ENCODE results near the gene DHX36. TPM values are rescaled to one million over a fixed set of nuclear protein-coding genes. Genes with fewer than 3 reads are reported as not detected.
A peak's percentile ranks its signal among the peaks of the same experiment; 100 is the strongest.

DHX36 gene
- total RNA-seq, 6 donors from 2014 or later, result 35.0 to 95.3 (median 54.2) TPM

DNA sequence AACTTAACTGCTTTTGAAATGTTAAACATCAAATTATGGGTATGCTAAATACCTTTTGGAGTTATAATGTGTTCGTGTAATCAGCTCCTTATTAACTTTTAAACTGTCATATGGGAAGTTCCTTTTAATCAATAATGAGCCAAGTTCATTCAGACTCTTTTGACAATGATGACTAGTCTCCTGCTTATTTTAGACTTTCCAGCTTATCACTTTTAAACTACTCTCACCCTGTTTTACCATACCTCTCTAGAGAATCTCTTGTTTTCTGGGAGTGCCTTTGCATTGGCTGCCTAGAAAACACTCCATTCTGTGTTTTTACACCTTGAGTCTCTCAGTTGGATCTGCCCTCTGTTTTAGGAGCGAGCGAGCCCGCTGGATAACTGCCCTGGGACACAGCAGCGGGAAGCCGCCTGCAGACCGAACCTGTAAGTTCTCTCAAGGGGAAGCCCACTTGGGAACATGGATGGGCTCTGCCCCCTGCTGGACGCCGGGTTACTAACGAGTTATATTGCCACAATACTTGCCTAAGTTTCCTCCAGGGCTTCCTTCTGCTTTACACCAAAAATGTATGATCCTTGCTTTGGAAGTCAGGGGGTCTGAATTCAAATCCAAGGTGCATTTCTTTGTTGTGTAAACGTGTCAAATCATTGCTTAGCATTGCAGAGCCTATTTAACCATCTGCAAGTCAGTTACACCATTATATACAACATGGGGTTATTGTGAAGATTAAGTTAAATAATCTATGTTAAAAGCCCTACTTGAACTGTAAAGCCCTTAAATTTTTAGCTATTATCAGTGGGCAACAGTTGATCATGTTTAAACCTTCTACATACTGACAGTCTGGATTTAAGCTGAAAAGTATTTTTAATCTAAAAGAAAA, 71.3 kb downstream of the DHX36 start:
- Histone ChIP-seq H3K4me3 (peak overlapping the region in 1 of 4 donors; percentile 19), H3K9me3 (no peaks in the 10 kb centered on the region), H3K27me3 (no peaks in the 10 kb centered on the region), H3K27ac (no peak overlapping the region), H3K36me3 (peaks cover 0 to 56% (median 20%) of the 10 kb centered on the region in 4 donors), H3K4me1 (peaks cover 0 to 4% (median under 1%) of the 10 kb centered on the region in 4 donors)
- 8 to 17% methylated on average over 5 to 11 of the region's 11 CpGs for WGBS, 2 donors
- DNase-seq (peak; percentile 54 to 92), ATAC-seq (ENCODE audit: low FRiP score in 2 of 2) (peak; percentile 93)
- no peak for TF ChIP-seq POLR2A (IDR thresholded peaks at IDR 0.05)
- peak; percentile 74 to 93 (median 86) for TF ChIP-seq CTCF (IDR thresholded peaks at IDR 0.05)
- TF ChIP-seq EP300 (IDR thresholded peaks at IDR 0.05), result no peak

DNA sequence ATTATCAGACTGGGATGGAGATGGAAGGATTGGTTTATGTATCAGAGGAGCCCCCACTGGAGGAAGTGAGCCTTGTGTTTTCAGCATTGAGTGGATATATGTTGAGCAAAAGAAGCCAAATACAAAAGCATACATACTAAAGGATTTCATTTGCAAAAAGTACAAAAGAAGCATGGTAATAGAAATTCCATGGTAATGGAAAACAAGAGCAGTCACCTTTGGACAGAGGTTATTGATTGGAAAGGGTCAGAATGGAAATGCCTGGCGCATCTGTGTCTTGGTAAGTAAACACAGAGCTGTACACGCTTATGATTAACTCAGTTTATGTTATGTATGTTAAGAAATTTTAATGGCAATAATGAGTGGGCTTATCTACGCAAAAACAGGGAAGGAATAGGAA, 72.7 kb downstream of the DHX36 start:
- Histone ChIP-seq H3K9me3 (no peaks in the 10 kb centered on the region), H3K4me3 (no peak overlapping the region), H3K4me1 (peaks cover 0 to 6% (median 2%) of the 10 kb centered on the region in 4 donors), H3K36me3 (peaks cover 0 to 44% (median 15%) of the 10 kb centered on the region in 4 donors), H3K27ac (no peak overlapping the region), H3K27me3 (no peaks in the 10 kb centered on the region)
- 96 to 97% methylated on average over 3 of the region's 3 CpGs for WGBS, 2 donors
- ATAC-seq (ENCODE audit: low FRiP score in 2 of 2) (no peak), DNase-seq (no peak)
- TF ChIP-seq EP300 (IDR thresholded peaks at IDR 0.05), result no peak
- no peak for TF ChIP-seq POLR2AphosphoS5 (IDR thresholded peaks at IDR 0.05)
- TF ChIP-seq POLR2A (IDR thresholded peaks at IDR 0.05), result no peak
- TF ChIP-seq CTCF (IDR thresholded peaks at IDR 0.05), result no peak

DNA sequence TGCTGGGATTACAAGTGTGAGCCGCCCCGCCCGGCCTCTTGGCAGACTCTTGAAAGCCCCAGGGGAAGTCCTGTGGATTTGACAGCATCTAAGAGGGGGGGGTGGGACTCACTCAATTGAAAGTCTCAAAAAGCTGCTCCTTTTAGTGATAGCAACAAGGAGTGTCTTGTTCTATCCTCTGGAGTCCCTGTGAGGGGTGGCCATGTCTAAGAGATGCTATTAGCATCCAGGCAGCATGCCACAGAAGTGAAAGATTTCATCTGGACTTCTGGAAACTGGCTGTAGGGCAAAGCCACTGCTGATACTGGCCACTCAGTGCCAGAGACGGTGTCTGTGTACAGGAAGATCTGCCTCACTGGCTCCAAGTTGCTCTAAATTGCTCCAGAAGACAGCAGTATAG, 74.0 kb downstream of the DHX36 start:
- TF ChIP-seq POLR2AphosphoS5 (IDR thresholded peaks at IDR 0.05) (no peak), EP300 (IDR thresholded peaks at IDR 0.05) (no peak), POLR2A (IDR thresholded peaks at IDR 0.05) (no peak), CTCF (IDR thresholded peaks at IDR 0.05) (no peak)
- Histone ChIP-seq H3K27me3 (no peaks in the 10 kb centered on the region), H3K4me1 (peaks cover 0 to 6% (median 2%) of the 10 kb centered on the region in 4 donors), H3K9me3 (no peaks in the 10 kb centered on the region), H3K36me3 (peaks cover 0 to 31% (median 13%) of the 10 kb centered on the region in 4 donors), H3K27ac (no peak overlapping the region), H3K4me3 (no peak overlapping the region)
- no peak for ATAC-seq (ENCODE audit: low FRiP score in 2 of 2)
- DNase-seq, result peak in 1 of 2 donors; percentile 44
- 95 to 100% methylated on average over 1 to 4 of the region's 4 CpGs for WGBS, 2 donors

DNA sequence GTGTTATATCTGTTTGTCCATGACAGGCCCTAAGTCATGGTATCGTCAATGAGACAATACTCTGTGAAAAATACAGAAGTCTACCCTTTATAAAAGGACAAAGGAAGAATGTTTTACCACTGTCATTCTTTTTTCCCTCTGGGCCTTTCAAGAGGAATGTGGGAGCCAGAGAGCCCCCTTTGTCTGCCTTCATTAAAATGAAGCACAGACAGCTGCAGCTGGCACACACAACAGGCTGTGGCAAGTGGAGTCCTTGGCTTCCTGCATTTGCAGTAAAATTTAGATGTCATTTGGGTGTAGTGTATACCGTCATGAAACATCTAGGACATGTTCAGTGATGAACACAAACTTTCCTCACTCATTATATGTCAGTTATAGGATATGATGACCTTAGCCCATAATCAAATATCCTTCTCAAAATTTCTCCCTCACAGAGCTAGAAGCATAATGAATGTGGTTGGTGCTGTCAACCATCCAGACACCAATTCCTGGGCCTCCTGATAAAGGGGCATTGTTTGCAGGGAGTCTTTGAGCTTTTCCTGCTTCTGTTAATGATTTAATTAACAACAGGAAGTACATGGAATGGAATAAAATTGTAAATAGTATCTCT, 76.4 kb downstream of the DHX36 start:
- peaks cover 0 to 12% (median 3%) of the 10 kb centered on the region in 4 donors for H3K4me1 ChIP-seq
- H3K36me3 ChIP-seq, result peaks cover 0 to 15% (median 4%) of the 10 kb centered on the region in 4 donors
- DNase-seq (no peak), ATAC-seq (ENCODE audit: low FRiP score in 2 of 2) (no peak)
- no peaks in the 10 kb centered on the region for H3K9me3 ChIP-seq
- no peak overlapping the region for H3K4me3 ChIP-seq
- 82 to 92% methylated on average over 2 of the region's 2 CpGs for WGBS, 2 donors
- TF ChIP-seq CTCF (IDR thresholded peaks at IDR 0.05) (no peak), EP300 (IDR thresholded peaks at IDR 0.05) (no peak), POLR2A (IDR thresholded peaks at IDR 0.05) (no peak), POLR2AphosphoS5 (IDR thresholded peaks at IDR 0.05) (no peak)
- peak overlapping the region in 1 of 4 donors; percentile 18 for H3K27ac ChIP-seq
- H3K27me3 ChIP-seq, result no peaks in the 10 kb centered on the region
